NCI-H2227 treated with DMSO at 0.1 percent for 48 hours (cell line): ENCODE data around the gene RAB9A.
"Not testable (repeated sequence)": the region's sequence is repeated elsewhere in the genome, so short reads cannot be mapped to it uniquely, and the experiment has no call there.

ENCODE experiments used
- DNase-seq: peaks from one replicate; lab custom pipeline; 2025; lab: John Stamatoyannopoulos, UW

RAB9A gene

GRCh38 chrX:13688958-13689740 lies at the start of gene RAB9A:
RAB9A (plus strand) TSS chrX:13689128; CDS start chrX:13708747, 19,619 bp downstream.
- peak; percentile 91 for DNase-seq

- not testable (repeated sequence) for DNase-seq
Observed at GRCh38 chrX:13641684-13642083, 47.2 kb upstream of the RAB9A start.

GRCh38 chrX:13645464-13646153 lies 43.3 kb upstream of the RAB9A start:
- no peak for DNase-seq

GRCh38 chrX:13646154-13646549 lies 42.8 kb upstream of the RAB9A start:
- peak; percentile 64 for DNase-seq

- peak; percentile 45 for DNase-seq
Observed at GRCh38 chrX:13647709-13648212, 41.2 kb upstream of the RAB9A start.

GRCh38 chrX:13648336-13648735 lies 40.6 kb upstream of the RAB9A start:
- DNase-seq = not testable (repeated sequence)

- DNase-seq = no peak
Observed at GRCh38 chrX:13649838-13650237, 39.1 kb upstream of the RAB9A start.

GRCh38 chrX:13650318-13650717 lies 38.6 kb upstream of the RAB9A start:
- no peak for DNase-seq

- DNase-seq = no peak
Observed at GRCh38 chrX:13651150-13651549, 37.8 kb upstream of the RAB9A start.

GRCh38 chrX:13652287-13652793 lies 36.6 kb upstream of the RAB9A start:
- no peak for DNase-seq

GRCh38 chrX:13652850-13653693 lies 35.9 kb upstream of the RAB9A start, which contains the start of gene TCEANC:
TCEANC (plus strand) TSS chrX:13653141; CDS start chrX:13662509, 9,368 bp downstream.
- DNase-seq = peak; percentile 98

- no peak for DNase-seq
Observed at GRCh38 chrX:13654116-13654515, 34.8 kb upstream of the RAB9A start.

- no peak for DNase-seq
Observed at GRCh38 chrX:13655674-13656073, 33.3 kb upstream of the RAB9A start.

- DNase-seq = peak; percentile 30
Observed at GRCh38 chrX:13658602-13659001, 30.3 kb upstream of the RAB9A start.

GRCh38 chrX:13659063-13659462 lies 29.9 kb upstream of the RAB9A start:
- no peak for DNase-seq

GRCh38 chrX:13661735-13662288 lies 27.1 kb upstream of the RAB9A start:
- DNase-seq = no peak

- no peak for DNase-seq
Observed at GRCh38 chrX:13662355-13662791, 26.6 kb upstream of the RAB9A start.

- DNase-seq = no peak
Observed at GRCh38 chrX:13664020-13664419, 24.9 kb upstream of the RAB9A start.

- DNase-seq = no peak
Observed at GRCh38 chrX:13666836-13667235, 22.1 kb upstream of the RAB9A start.

- DNase-seq = no peak
Observed at GRCh38 chrX:13667919-13668318, 21.0 kb upstream of the RAB9A start.

GRCh38 chrX:13669246-13669737 lies 19.6 kb upstream of the RAB9A start:
- DNase-seq = no peak
